Endodermal cell (in vitro differentiated cells): ENCODE results near the gene NR6A1. TPM values are rescaled to one million over a fixed set of nuclear protein-coding genes. Genes with fewer than 3 reads are reported as not detected.
A peak's percentile ranks its signal among the peaks of the same experiment; 100 is the strongest.

Source experiments
- DNase-seq: peaks from one replicate; pipeline ENCODE4 v3.0.0-alpha.2; 2017
- H3K27ac ChIP-seq: 2 replicates; pipeline ENCODE4 v1.5.1; 2013; ENCODE audit warnings: mild to moderate bottlenecking, low read depth, low read length, moderate library complexity
- H3K27me3 ChIP-seq: 2 replicates; pipeline ENCODE4 v1.6.1; 2013; ENCODE audit warnings: mild to moderate bottlenecking, low read length, moderate library complexity; ENCODE audit not compliant: insufficient read depth, control insufficient read depth, poor library complexity, severe bottlenecking
- H3K36me3 ChIP-seq: 2 replicates; pipeline ENCODE4 v1.7.0; 2013; ENCODE audit warnings: mild to moderate bottlenecking, low read length, moderate library complexity; ENCODE audit not compliant: control insufficient read depth, insufficient read depth
- H3K4me1 ChIP-seq: one replicate; pipeline ENCODE4 v1.7.0; 2013; ENCODE audit warnings: low read length; ENCODE audit not compliant: control insufficient read depth, insufficient read depth
- H3K4me3 ChIP-seq: 2 replicates; pipeline ENCODE4 v1.5.1; 2013; ENCODE audit warnings: mild to moderate bottlenecking, low read length, moderate library complexity
- H3K9ac ChIP-seq: 2 replicates; pipeline ENCODE4 v1.6.1; 2013; ENCODE audit warnings: mild to moderate bottlenecking, low read length, moderate library complexity; ENCODE audit not compliant: poor library complexity, severe bottlenecking; ENCODE audit errors: extremely low read depth
- H3K9me3 ChIP-seq: 2 replicates; pipeline ENCODE4 v1.6.1; 2013; ENCODE audit warnings: mild to moderate bottlenecking, low read length, moderate library complexity; ENCODE audit not compliant: control insufficient read depth
- H3K27ac Mint-ChIP-seq: 2 replicates; pipeline ENCODE4 v1.8.0; 2020; ENCODE audit warnings: mixed read lengths
- H3K27me3 Mint-ChIP-seq: 2 replicates; pipeline ENCODE4 v1.8.0; 2021; ENCODE audit warnings: mild to moderate bottlenecking, mixed read lengths; ENCODE audit not compliant: insufficient read depth
- H3K36me3 Mint-ChIP-seq: 2 replicates; pipeline ENCODE4 v1.8.0; 2020; ENCODE audit warnings: low read depth, mixed read lengths
- H3K4me1 Mint-ChIP-seq: 2 replicates; pipeline ENCODE4 v1.8.0; 2020; ENCODE audit warnings: mixed read lengths
- H3K4me3 Mint-ChIP-seq: 2 replicates; pipeline ENCODE4 v1.8.0; 2020; ENCODE audit warnings: mild to moderate bottlenecking, moderate library complexity, mixed read lengths
- H3K9me3 Mint-ChIP-seq: 2 replicates; pipeline ENCODE4 v1.8.0; 2020; ENCODE audit warnings: mild to moderate bottlenecking, mixed read lengths
- CTCF ChIP-seq: fragments of 200-600 bp; sonication (generic); conservative IDR thresholded peaks from 2 replicates; pipeline ENCODE4 v1.5.0; 2021; ENCODE audit warnings: antibody characterized with exemption, mild to moderate bottlenecking
- WGBS, 2 experiments: methylation state at CpG; one replicate each; pipeline versions ENCODE4 v1.1.5 to v1.1.7; 2013; ENCODE audit warnings: missing lambda C conversion rate in 2 of 2, mixed read lengths in 1 of 2; ENCODE audit not compliant: insufficient coverage in 1 of 2, insufficient read length in 1 of 2; 5-methylcytosine and 5-hydroxymethylcytosine counted together
- total RNA-seq, 2 donors: library from RNA; stranded (reverse); fragmentation: NEBNext Ultra II Directional in 1 of 2; extraction: Animal tissue kit (Norgen Biotek cat#: 25700) in 1 of 2; gene quantifications; 2 replicates in 1 of 2; 3 replicates in 1 of 2; pipeline ENCODE4 v1.2.1, GENCODE V29; 2021

The NR6A1 gene
- total RNA-seq, 2 donors from 2014 or later: 168 to 206 TPM

- Mint-ChIP-seq H3K27ac (peak overlapping the region; percentile 73), H3K36me3 (no peaks in the 10 kb centered on the region), H3K4me3 (peak overlapping the region; percentile 44), H3K4me1 (peaks cover 89% of the 10 kb centered on the region), H3K27me3 (no peaks in the 10 kb centered on the region), H3K9me3 (no peaks in the 10 kb centered on the region)
- H3K27ac ChIP-seq: no peak overlapping the region
- 17 to 23% methylated on average over 2 of the region's 2 CpGs for WGBS, 2 experiments
- no peaks in the 10 kb centered on the region for H3K9me3 ChIP-seq
- peaks cover 35% of the 10 kb centered on the region for H3K4me1 ChIP-seq
- peak overlapping the region; percentile 52 for H3K4me3 ChIP-seq
- DNase-seq: no peak
- no peak for TF ChIP-seq CTCF
- H3K27me3 ChIP-seq: no peaks in the 10 kb centered on the region
- peak overlapping the region; percentile 5 for H3K9ac ChIP-seq
- no peaks in the 10 kb centered on the region for H3K36me3 ChIP-seq
Measured at GRCh38 chr9:124761196-124761595, 9.9 kb downstream of the NR6A1 start.

- H3K36me3 ChIP-seq: no peaks in the 10 kb centered on the region
- Mint-ChIP-seq H3K4me3 (peak overlapping the region; percentile 44), H3K36me3 (no peaks in the 10 kb centered on the region), H3K27ac (peak overlapping the region; percentile 73), H3K4me1 (peaks cover 89% of the 10 kb centered on the region), H3K9me3 (no peaks in the 10 kb centered on the region), H3K27me3 (no peaks in the 10 kb centered on the region)
- no peaks in the 10 kb centered on the region for H3K27me3 ChIP-seq
- DNase-seq: peak; percentile 91
- no peak overlapping the region for H3K27ac ChIP-seq
- 0 to 18% methylated on average over 1 to 2 of the region's 2 CpGs for WGBS, 2 experiments
- H3K4me1 ChIP-seq: peaks cover 36% of the 10 kb centered on the region
- H3K9ac ChIP-seq: no peak overlapping the region
- TF ChIP-seq CTCF: no peak
- H3K9me3 ChIP-seq: no peaks in the 10 kb centered on the region
- H3K4me3 ChIP-seq: peak overlapping the region; percentile 52
Measured at GRCh38 chr9:124760719-124761118, 10.4 kb downstream of the NR6A1 start.

GRCh38 chr9:124759327-124759726, 11.8 kb downstream of the NR6A1 start:
- 46 to 74% methylated on average over 2 of the region's 2 CpGs for WGBS, 2 experiments
- peak overlapping the region; percentile 42 for H3K4me3 Mint-ChIP-seq
- peak overlapping the region; percentile 57 for H3K27ac ChIP-seq
- H3K27me3 ChIP-seq: no peaks in the 10 kb centered on the region
- peaks cover 87% of the 10 kb centered on the region for H3K4me1 Mint-ChIP-seq
- no peak overlapping the region for H3K4me3 ChIP-seq
- H3K36me3 ChIP-seq: no peaks in the 10 kb centered on the region
- H3K36me3 Mint-ChIP-seq: no peaks in the 10 kb centered on the region
- no peak for DNase-seq
- peak overlapping the region; percentile 4 for H3K9ac ChIP-seq
- no peaks in the 10 kb centered on the region for H3K27me3 Mint-ChIP-seq
- H3K9me3 Mint-ChIP-seq: no peaks in the 10 kb centered on the region
- peaks cover 27% of the 10 kb centered on the region for H3K4me1 ChIP-seq
- no peaks in the 10 kb centered on the region for H3K9me3 ChIP-seq
- H3K27ac Mint-ChIP-seq: peak overlapping the region; percentile 90
- no peak for TF ChIP-seq CTCF
